Right lobe of liver (tissue), 6 donors: ENCODE results near the gene PKD2. TPM values are rescaled to one million over a fixed set of nuclear protein-coding genes. Genes with fewer than 3 reads are reported as not detected.
A peak's percentile ranks its signal among the peaks of the same experiment; 100 is the strongest.

Experiments
- ATAC-seq, 4 donors: fragments of 200-7000 bp; cut with Tn5 transposase; one replicate each; pipeline ENCODE4 v1.9.1; 2020; ENCODE audit warnings: mild to moderate bottlenecking in 4 of 4, moderate library complexity in 4 of 4
- DNase-seq, 3 donors: peaks; one replicate each; pipeline ENCODE4 v3.0.0-alpha.2; 2020
- H3K27ac ChIP-seq, 3 donors: fragments of 200-600 bp; one replicate each; pipeline ENCODE4 v1.8.0; 2022
- H3K27me3 ChIP-seq, 2 donors: fragments of 200-600 bp; one replicate each; pipeline ENCODE4 v1.8.0; 2022
- H3K36me3 ChIP-seq, 4 donors: fragments of 200-600 bp; sonication (generic) in 1 of 4; one replicate each; pipeline versions ENCODE4 v1.5.1 to v1.8.0; 2017 to 2022; ENCODE audit warnings: control low read depth in 1 of 4
- H3K4me1 ChIP-seq, 4 donors: fragments of 200-600 bp; sonication (generic) in 1 of 4; one replicate each; pipeline versions ENCODE4 v1.5.1 to v1.8.0; 2017 to 2022; ENCODE audit warnings: control low read depth in 1 of 4
- H3K4me3 ChIP-seq, 3 donors: fragments of 200-600 bp; one replicate each; pipeline ENCODE4 v1.8.0; 2022
- H3K9me3 ChIP-seq, 4 donors: fragments of 200-600 bp; sonication (generic) in 1 of 4; one replicate each; pipeline versions ENCODE4 v1.5.1 to v1.8.0; 2017 to 2022; ENCODE audit warnings: control low read depth in 1 of 4
- POLR2A ChIP-seq: fragments of 450-650 bp; IDR thresholded peaks from one replicate; pipeline ENCODE4 v1.6.1; 2017; ENCODE audit warnings: antibody characterized with exemption, mild to moderate bottlenecking
- WGBS: methylation state at CpG from one replicate; pipeline ENCODE4 v1.1.6; 2018; ENCODE audit warnings: low coverage, low lambda C conversion rate; ENCODE audit not compliant: insufficient coverage; ENCODE audit errors: missing lambda C conversion rate; 5-methylcytosine and 5-hydroxymethylcytosine counted together
- intact Hi-C, 2 donors: fragments of 100-400 bp; cut with DNase I; formaldehyde crosslinking; loops; one replicate each; pipeline versions ENCODE4 v1.11.2 to v1.14.1; 2022
- total RNA-seq, 6 experiments: library from RNA; depleted of rRNA in 2 of 6; stranded (reverse); fragments of >200 nt in 2 of 6; fragmentation: NEBNext Ultra II Directional in 3 of 6; extraction: Animal tissue kit (Norgen Biotek cat#: 25700) in 3 of 6; gene quantifications; one replicate each; pipeline versions ENCODE4 v1.1.0 to v1.2.4, GENCODE V29; 2016 to 2023
- TF ChIP-seq, protein P1 (sequence below), 4 donors: fragments of 200-600 bp in 3 of 4; fragments of 450-650 bp in 1 of 4; IDR thresholded peaks; one replicate each; pipeline versions ENCODE4 v1.5.1 to v1.8.0; 2016 to 2022; ENCODE audit warnings: antibody characterized with exemption in 4 of 4, mild to moderate bottlenecking in 2 of 4
- donor health status: DM: no; HTN: yes; CAD: no.
- donor health status: DM: no; HTN: no; CAD: no.
- donor health status: DM: no; HTN: no; CAD: no.
- donor health status: DM: no; HTN: yes; CAD: no.
- donor health status: DM: no; HTN: yes; CAD: no.

Gene PKD2
- total RNA-seq, 6 experiments from 2014 or later: 5.5 to 9.0 (median 6.7) TPM

DNA sequence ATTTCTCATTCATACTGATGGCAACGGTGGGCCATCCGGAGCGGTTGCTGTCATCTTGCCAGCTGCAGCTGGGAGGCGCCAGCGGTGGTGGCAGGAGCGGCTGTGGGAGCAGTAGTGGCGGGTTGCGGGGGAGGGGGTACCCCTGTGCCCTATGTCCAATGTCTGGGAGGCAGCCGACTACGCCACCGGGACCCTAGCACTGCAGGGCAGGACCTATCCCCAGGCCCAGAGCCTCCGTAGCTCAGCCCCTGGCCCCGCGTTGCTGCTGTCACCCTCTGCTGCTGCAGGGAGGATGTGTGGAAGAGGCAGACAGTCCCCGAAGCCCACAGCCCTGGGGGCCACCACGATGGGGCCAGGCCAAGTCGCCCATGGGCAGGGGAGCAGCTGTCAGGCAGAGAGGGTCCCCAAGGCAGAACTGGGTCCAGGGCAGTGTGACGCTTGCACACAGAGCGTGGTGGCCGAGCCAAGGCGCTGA lies 41.9 kb upstream of the PKD2 start:
- no peak overlapping the region for H3K27ac ChIP-seq
- H3K36me3 ChIP-seq: no peaks in the 10 kb centered on the region
- ATAC-seq (peak in 1 of 4 donors; percentile 36), DNase-seq (peak in 1 of 3 donors; percentile 46)
- no peaks in the 10 kb centered on the region for H3K4me1 ChIP-seq
- H3K27me3 ChIP-seq: no peaks in the 10 kb centered on the region
- WGBS: 100% methylated on average over 2 of the region's 21 CpGs
- TF ChIP-seq POLR2A: no peak
- TF ChIP-seq, protein P1, sequence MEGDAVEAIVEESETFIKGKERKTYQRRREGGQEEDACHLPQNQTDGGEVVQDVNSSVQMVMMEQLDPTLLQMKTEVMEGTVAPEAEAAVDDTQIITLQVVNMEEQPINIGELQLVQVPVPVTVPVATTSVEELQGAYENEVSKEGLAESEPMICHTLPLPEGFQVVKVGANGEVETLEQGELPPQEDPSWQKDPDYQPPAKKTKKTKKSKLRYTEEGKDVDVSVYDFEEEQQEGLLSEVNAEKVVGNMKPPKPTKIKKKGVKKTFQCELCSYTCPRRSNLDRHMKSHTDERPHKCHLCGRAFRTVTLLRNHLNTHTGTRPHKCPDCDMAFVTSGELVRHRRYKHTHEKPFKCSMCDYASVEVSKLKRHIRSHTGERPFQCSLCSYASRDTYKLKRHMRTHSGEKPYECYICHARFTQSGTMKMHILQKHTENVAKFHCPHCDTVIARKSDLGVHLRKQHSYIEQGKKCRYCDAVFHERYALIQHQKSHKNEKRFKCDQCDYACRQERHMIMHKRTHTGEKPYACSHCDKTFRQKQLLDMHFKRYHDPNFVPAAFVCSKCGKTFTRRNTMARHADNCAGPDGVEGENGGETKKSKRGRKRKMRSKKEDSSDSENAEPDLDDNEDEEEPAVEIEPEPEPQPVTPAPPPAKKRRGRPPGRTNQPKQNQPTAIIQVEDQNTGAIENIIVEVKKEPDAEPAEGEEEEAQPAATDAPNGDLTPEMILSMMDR (IDR thresholded peaks at IDR 0.05): no peak
- H3K4me3 ChIP-seq: no peak overlapping the region
- intact Hi-C loops: loop anchor here in 1 of 2 donors (10.0 kb wide), 1 partner anchor 111 kb away; no protein-coding TSS in a partner anchor
- no peaks in the 10 kb centered on the region for H3K9me3 ChIP-seq

DNA sequence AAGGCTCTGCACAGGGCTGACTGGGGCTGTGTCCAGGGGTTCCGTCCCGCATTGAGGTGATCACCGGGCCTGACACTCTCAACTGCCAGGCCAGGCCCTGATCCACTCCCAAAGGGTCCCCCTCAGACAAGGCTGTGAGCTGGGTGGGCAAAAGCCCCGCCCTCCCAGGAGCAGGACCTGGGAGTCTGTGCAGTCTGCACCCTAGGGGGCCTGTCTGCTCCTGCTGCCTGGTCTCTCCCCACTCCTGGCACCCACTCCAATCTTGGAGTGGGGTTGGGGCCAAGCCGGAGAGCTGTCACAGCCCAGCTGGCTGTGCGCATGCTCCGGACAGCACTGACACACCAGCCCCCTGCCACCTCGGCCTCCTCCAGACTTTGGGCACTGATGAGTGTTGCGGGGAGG lies 41.3 kb upstream of the PKD2 start:
- WGBS: 100% methylated on average over 2 of the region's 9 CpGs
- H3K4me3 ChIP-seq: no peak overlapping the region
- H3K9me3 ChIP-seq: no peaks in the 10 kb centered on the region
- ATAC-seq: peak in 1 of 4 donors; percentile 40
- TF ChIP-seq, protein P1 (IDR thresholded peaks at IDR 0.05): no peak
- TF ChIP-seq POLR2A: no peak
- H3K4me1 ChIP-seq: no peaks in the 10 kb centered on the region
- H3K36me3 ChIP-seq: no peaks in the 10 kb centered on the region
- no peak for DNase-seq
- intact Hi-C loops: loop anchor here in 1 of 2 donors (10.0 kb wide), 1 partner anchor 111 kb away; no protein-coding TSS in a partner anchor
- H3K27ac ChIP-seq: no peak overlapping the region
- no peaks in the 10 kb centered on the region for H3K27me3 ChIP-seq

- ATAC-seq (peak in 1 of 4 donors; percentile 11), DNase-seq (no peak)
- no peaks in the 10 kb centered on the region for H3K27me3 ChIP-seq
- no peak for TF ChIP-seq POLR2A
- TF ChIP-seq, protein P1 (IDR thresholded peaks at IDR 0.05): no peak
- no peaks in the 10 kb centered on the region for H3K4me1 ChIP-seq
- 60% methylated on average over 1 of the region's 8 CpGs for WGBS
- no peaks in the 10 kb centered on the region for H3K36me3 ChIP-seq
- H3K4me3 ChIP-seq: no peak overlapping the region
- H3K9me3 ChIP-seq: no peaks in the 10 kb centered on the region
- intact Hi-C loops: loop anchor here in 1 of 2 donors (10.0 kb wide), 1 partner anchor 112 kb away; no protein-coding TSS in a partner anchor
- no peak overlapping the region for H3K27ac ChIP-seq
Observed at GRCh38 chr4:87967193-87967592, 40.2 kb upstream of the PKD2 start.

- intact Hi-C loops: loop anchor here in 1 of 2 donors (5.0 kb wide), 1 partner anchor 118 kb away; no protein-coding TSS in a partner anchor
- H3K4me3 ChIP-seq: no peak overlapping the region
Observed at GRCh38 chr4:87970121-87970520, 37.3 kb upstream of the PKD2 start.

More at GRCh38 chr4:87970121-87970520, 37.3 kb upstream of the PKD2 start:
- Histone ChIP-seq H3K36me3 (no peaks in the 10 kb centered on the region), H3K4me1 (peaks cover 0 to 19% (median 6%) of the 10 kb centered on the region in 4 donors), H3K27me3 (no peaks in the 10 kb centered on the region), H3K9me3 (no peaks in the 10 kb centered on the region), H3K27ac (no peak overlapping the region)
- no peak for TF ChIP-seq POLR2A
- TF ChIP-seq, protein P1 (IDR thresholded peaks at IDR 0.05): no peak
- DNase-seq (no peak), ATAC-seq (no peak)
- 46% methylated on average over 2 of the region's 2 CpGs for WGBS
